GM21367 (cell line): ENCODE data around the gene IFNA2.
"Not testable (repeated sequence)": the region's sequence is repeated elsewhere in the genome, so short reads cannot be mapped to it uniquely, and the experiment has no call there.

ENCODE experiments used
- ATAC-seq: cut with Tn5 transposase; IDR thresholded peaks from one replicate; pipeline ENCODE4 v1.9.1; 2021; ENCODE audit not compliant: unreplicated experiment

The IFNA2 gene

DNA sequence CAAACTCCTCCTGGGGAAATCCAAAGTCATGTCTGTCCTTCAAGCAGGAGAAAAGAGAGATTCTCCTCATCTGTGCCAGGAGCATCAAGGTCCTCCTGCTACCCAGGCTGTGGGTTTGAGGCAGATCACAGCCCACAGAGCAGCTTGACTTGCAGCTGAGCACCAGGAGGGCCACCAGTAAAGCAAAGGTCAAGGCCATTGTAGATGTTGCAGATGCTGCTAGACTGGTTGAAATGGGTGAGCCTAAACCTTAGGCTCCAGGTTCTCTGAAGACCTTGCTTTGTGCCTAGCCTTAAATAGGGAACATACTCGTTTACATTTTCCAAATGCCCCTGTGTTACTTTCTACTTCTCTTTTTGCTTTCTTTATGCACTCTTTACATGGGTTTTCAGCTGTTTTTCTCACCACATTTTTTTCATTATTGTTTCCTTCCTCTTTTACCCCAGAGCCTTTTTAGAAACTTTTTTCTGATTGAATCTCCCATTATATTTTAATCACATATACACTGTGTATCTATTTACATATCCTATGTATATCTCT lies at the start of gene IFNA2:
TSS of gene IFNA2 (minus strand) at position 268 of the 540 bp plus-strand sequence. CDS start at position 199, 69 bp downstream.
- ATAC-seq = no peak

DNA sequence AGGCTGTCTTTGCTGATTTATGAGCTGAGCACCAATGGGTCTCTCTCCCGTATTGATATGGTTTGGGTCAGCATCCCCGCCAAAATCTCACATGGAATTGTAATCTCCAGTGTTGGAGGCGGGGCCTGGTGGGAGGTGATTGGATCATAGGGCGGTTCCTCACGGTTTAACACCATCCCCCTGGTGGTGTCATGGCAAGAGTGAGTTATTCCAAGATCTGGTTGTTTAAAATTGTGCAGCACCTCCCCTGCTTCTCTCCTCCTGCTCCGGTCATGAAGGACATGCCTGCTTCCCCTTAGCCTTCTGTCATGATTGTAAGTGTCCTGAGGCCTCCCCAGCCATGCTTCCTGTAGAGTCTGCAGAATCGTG lies 49.8 kb upstream of the IFNA2 start:
- ATAC-seq = not testable (repeated sequence)

DNA sequence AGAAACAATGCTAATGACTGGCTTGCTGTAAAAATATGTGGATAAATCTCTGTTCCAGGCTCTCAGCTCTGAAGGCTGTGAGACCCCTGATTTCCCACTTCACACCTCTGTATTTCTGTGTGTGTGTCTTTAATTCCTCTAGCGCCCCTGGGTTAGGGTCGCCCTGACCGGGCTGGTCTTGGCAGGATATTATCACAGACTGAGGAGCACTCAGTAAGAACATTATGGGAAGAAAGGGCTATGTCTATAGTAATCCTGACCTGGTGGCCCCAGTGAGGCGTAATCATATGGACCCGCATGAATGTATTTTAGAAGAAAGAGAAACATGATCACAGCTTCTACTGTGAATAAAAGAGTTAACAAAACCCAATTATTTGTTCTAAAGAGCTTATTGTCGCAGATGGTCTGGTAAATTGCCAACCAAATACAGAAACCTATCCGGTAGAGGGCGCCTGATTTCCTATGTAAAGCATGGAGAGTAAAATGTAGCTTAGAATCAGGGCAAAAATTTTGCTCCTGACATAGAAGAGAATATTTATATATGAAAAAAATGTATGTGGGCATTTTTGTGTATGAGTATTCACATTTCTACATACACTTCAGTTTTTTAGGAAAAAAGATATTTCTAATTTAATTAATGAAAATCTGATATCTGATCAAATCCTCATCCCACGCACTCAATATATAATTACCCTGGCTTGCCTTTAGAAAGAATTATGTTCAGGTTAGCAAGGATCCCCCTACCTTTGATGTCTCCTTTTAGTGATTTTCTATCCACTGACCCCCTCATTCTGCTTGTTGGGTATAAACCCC lies 49.2 kb upstream of the IFNA2 start:
- ATAC-seq = peak; percentile 36

DNA sequence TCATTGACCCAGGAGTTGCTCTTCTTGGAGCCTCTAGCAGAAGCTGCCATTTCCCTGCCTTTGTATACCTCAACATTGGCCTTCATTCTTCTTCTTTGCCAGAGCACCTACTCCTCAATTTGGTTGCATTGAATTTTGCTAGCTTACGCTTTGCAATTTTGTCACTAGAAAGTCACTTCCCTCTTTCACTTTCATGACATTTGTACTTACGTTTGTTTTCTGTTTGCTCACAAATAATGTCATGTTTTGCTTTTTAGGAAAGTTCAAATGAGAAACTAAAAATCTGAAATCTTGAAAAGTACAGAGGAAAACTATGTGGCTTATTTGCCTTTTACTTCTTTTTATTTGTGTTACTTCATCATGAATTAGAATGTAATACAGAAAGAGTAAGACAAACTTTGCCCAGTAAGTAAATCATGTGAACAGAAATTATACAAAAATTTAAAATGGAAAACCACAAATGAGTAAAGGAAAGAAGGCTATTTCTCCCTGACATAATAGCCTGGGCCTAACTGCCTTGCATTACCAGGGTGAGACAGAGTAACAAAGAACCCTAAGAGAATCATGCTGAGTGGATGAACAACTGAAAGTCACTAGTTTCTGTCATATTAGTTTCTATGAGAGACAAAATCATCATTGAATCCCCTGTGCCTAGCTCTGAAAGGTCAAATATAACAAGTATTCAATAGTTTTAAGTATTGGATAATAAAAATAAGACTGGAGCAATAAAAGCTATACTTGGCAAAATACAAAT lies 47.7 kb upstream of the IFNA2 start:
- no peak for ATAC-seq

DNA sequence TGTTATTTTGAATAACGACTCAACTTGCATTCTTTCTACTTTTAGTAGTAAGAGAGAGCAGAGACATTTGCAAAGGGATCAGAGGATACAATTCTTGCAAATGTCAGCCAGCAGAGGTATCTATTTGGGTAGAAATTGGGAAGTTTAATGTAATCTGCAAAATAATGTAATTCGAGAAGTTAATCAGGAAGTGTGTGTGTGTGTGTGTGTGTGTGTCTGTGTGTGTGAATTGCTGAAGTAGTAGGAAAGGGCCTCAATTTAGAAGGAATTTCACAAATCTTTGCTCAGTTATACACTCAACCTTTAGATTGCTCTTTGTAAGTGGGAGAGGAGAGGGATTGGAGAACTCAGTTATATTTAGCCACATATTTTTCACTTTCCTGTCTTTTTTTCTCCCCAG lies 44.0 kb upstream of the IFNA2 start:
- no peak for ATAC-seq

DNA sequence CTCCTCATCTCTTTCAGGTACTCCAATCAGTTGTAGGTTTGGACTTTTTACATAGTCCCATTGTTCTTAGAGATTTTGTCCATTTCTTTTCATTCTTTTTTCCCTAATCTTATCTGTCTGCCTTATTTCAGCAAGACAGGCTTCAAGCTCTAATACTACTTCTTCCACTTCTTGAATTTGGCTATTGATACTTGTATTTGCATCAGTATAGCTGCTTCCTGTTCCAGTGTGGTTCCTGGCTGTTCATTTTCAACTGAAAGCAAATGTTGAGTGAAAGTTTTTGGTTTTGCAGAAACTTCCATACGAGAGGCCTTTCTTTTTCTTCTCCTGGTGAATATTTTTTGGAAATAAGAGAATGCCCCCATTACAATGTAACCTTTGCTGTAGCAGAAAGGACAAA lies 43.0 kb upstream of the IFNA2 start:
- no peak for ATAC-seq

DNA sequence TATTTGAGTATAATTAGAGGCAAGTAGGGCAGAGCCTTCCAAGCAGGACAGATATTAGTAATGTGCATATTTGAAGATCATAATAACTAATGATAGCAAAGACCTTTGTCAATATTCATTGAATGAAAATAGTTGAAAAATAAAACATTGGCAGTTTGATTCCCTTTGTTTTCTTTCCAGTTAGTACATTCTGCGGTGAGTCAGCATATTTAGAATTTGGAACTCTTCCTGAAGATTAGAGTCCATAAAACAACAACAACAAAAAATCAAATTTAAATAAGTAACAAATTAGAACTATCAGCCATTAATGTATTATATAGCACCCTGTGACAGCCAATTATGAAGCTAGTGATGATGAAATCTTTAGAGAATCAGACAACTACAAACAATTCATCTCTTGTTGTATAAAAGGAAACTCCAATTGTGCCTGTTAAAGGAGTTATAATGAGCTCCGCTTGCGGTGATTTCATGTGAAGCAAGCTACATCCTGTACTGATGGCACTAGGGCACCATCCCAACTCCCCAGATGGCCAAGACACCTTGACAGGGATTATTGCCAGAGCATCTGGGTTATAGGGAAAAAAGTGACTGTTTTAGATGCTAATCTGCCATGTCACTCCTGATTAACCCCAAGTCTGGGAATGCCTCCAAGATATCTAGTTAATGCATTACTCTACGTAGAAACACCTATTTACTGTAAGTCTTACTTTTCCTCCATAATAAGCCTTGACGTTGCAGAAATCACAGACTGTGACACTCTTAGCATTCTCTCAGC lies 30.5 kb upstream of the IFNA2 start:
- no peak for ATAC-seq

DNA sequence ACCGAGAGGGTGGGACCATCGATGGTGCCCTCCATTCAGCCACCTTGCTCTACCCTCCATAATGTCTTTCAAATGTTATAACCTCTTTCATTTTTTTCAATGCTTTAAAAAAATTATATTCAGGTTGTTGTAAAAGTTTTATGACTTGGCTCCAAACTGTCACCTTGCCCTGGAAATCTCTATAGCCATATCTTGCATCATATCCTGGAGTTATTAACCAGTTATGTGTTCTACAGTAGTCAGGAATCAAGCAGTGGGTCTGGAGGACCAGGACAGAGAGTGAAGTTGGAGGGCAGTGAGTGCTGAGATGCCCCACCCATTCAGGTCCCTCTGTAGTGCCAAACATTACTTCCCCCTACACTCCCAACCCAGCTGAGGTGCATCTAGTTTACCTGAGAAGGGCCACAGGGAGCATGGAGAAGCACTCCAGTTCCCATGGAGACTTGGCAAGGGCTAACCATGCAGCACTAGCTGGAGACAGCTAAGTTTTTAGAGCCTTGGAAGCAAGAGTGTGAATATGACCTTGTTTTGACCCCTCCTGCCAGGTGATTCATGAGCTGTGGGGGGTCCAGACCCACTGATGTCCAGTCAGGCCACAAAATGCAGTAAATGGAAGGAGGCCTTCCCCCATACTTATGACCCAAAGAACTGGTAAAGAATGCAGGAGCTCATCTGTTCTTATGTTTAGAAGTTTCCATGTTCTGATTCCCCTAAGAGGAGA lies 29.2 kb upstream of the IFNA2 start:
- ATAC-seq = no peak

DNA sequence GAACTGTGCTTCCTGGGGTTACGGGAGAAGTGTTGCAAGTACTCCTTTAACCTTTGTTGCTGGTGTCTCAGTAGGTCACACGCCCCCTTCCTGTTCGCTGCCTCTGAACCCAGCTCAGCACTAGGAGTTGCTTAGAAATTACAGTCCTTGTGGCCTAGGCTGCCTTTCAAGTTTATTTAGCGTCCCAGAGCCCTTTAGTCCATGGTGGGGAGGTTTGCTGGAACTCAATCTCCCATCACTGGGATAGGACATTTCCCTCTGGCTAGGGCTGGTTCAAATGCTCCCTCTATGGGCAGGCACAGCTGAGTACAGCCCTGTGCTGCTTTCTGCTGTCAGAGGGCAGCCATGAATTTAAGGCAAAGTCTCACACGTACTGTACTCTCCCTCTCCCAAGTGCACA lies 28.4 kb upstream of the IFNA2 start:
- ATAC-seq = peak; percentile 58

DNA sequence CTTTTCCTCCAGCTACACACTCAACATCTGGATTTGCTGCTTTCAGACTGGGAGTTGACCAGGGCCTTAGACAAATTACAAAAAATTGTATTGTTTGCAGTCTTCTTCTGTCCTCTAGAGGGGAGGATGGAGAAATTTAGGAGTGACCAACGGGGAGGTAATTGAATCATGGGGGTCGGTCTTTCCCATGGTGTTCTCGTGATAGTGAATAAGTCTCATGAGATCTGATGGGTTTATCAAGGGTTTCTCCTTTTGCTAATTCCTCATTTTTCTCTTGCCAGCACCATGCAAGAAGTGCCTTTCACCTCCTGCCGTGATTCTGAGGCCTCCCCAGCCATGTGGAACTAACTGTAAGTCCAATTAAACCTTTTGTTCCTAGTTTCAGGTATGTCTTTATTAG lies 28.0 kb upstream of the IFNA2 start:
- no peak for ATAC-seq

DNA sequence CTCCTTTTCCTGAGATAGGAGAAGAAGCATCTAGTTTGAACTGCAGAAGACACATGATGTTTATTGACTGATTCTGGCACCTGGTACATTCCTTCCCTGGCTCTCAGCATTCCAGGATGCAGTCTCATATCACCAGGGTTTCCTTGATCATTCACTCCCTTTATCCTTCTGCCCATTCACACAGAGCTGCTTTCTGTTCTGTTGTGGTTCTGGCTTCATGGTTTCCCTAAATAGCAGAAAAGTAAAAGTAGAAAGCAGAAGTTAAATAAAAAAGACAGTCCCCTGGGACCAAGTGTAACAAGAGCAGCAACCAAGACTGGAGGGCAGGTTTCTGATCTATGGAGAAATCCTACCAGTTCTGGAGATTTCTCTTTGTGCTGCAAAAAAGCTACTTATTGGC lies 26.9 kb upstream of the IFNA2 start:
- ATAC-seq = peak; percentile 53

DNA sequence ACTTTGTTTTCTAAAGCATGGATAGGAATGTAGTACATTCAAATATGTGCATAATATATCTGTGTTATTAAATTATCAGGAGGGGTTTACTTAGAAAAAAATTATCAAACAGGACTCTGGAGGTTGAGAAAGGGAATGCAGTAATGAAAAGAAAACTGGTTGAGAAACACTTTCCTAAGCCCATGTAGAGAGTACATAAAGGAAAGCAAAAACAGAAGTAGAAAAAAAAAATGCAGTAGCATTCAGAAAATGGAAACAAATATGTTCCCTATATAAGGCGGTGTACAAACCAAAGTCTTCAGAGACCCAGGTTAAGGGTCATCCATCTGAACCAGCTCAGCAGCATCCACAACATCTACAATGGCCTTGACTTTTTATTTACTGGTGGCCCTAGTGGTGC lies 23.6 kb upstream of the IFNA2 start, which contains the start of gene IFNA8:
TSS of gene IFNA8 (plus strand) at position 301 of the 400 bp plus-strand sequence. CDS start at position 361, 60 bp downstream.
- no peak for ATAC-seq

DNA sequence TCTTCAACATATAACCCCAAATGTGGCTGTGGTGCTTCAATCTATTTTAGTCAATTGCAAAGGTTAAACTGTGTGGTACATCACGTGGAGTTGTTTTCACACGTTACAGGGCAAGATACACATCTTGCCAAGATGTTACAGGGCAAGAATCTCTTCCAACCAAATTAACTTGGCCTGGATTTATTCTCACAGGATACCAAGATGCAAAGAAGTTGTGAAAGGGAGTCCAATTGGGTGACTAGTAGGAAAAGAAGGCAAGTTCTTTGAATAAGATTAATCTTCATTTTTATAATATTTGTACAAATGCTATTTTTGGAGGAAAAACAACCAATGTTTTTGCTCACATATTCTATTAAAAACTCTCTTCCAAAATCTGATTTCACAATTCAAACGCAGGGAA lies 18.9 kb upstream of the IFNA2 start:
- no peak for ATAC-seq

DNA sequence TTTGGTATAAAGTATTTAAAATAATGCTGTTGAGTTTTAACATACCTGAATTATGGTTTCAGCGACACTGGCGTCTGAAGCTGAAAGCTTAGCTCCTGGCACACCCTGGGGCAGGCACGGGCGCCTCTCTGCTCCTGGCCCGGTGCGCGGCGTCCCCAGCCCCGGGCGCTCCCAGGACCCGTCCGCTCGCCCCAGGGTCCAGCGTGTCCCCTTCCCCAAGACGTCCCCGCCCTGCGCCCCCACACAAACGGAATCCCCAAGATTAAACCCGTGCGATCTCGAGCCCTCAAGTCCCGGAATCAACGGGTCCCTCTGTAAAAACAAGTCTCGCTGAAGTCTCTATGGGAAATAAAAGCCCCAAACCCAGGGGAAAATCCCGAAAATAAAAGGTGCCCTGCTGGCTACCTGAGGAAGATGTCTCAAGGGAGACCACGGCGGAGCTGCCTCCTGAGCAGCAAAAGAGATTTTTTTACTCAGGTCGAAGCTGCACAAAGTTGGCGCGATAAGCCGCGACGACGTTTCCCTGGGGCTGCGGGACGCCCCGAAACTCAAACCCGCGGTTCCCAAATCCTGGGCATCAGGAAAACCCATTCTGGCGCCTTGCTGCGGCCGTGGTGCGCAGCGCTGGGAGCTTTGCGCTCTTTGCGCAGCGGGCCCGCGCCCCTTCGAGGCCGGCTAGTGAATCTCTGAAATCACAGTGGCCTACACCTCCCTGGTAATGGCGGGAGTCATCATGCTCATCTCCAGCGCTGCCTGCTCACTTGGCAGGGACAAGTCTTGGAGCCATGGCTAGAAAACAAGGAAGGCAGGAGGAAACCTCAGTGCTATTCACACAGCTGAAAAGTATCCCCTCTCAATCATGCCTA lies 17.4 kb upstream of the IFNA2 start:
- ATAC-seq = peak; percentile 47

DNA sequence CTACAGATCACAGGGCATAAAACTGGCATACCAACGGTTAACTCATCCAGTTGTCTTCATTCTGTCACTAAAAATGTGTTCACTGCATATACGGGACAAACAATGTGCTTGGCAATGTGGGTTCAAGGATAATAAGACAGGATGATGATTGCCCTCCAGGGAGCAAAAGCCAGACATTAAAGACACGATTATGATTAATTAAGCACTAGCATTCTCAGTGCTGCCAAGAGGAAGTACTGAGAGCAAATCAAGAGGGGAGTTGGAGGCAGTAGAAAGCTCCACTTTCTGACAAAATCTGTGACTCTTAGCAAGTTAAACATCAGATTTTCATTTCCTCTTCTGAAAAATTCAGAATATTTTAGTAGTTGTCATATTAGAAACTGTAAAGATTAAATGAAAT lies 14.8 kb upstream of the IFNA2 start:
- ATAC-seq = no peak

DNA sequence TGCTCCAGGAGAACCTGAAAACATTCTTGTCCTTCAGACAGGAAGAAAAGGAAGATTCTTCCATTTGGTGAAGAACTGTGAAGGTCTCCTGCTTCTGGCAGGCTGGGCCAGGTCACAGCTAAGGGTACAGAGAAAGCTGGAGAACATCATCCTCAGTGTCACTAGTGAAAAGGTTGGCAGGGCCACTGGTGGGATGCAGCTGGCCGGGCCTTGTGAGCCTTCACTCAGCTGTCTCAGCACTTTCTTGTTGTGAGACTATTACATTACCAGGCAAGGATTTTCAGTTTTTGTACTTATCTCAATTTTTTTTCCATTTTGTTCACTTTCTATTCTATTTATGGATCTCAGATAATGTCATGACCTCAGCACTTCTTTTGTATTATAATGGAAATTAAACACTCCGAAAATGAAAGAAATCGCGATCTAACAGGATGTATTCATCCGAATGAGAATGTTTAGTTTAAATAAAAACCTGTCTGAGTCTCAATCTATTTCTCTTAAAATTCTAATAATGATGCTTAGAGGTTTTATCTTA lies 13.8 kb upstream of the IFNA2 start:
- ATAC-seq = no peak

DNA sequence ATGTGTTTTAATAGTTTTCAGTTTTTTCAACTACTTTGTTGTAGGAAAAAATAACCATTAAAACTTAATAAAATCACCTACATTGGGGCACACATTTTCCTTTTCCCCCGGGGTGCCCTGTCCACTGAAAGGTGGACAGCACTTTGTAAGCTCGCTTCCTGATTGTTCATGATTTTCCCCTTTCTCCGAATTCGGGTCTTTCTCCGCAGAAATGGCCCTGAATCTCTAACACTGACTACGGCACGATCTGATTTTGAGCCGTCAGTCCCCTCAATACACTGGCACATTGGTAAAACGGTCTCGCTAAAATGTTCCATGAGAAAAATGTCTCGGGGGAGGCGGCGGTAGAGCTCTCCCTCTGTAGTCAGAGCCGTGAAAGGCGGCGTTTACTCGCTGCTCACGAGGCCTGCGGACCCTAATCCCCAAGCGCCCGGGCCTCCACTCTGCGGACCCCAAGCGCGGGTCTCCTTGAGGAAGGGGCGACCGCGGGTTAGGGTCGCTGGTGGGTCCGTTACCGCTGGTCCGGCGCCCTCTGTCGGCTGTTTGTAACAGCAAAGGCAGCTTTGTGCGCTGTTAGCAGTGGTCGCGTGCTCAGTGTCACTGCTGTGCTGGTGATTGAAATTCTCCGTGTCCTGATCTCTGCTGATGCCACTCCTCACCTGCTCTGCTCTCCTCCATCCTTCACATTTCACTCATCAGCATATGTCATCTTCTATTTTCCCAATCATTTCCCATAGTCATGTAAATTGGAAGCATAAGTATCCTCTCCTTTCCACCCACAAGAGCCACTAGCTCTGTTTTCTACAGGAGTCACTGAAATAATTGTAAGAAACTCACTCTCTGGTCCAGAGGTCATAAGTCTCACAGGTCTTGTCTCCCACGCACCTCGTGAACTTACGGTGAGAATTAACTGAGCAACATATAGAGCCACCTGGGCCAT lies 10.8 kb upstream of the IFNA2 start:
- ATAC-seq = peak; percentile 59

DNA sequence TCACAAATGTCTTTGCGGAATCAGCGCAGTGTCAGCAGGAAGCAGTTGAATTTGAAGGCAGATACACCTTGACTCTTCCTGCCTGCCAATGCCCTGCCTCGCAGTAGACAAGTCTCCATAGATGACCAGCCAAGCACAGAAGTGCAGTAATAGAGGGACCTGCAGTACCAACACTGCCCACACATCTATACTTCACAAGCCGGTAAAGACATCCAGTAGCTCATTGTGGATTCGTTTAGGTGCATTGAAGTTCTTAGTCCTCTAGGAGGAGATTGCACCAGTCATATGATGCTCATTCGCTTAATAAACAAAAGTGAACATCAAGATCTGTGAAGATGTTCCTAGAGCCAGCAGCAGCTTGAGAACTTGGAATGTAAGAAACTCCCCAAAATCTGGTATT lies 7.1 kb upstream of the IFNA2 start:
- peak; percentile 92 for ATAC-seq
